Neutrophil (primary cell): Measurements from ENCODE around the gene HIP1.

ENCODE experiments used
- H3K27ac ChIP-seq: fragments of 200-600 bp; sonication (generic); 2 replicates; pipeline ENCODE4 v1.5.1; 2016; ENCODE audit warnings: mild to moderate bottlenecking, moderate library complexity
- H3K27me3 ChIP-seq: fragments of 200-600 bp; sonication (generic); 2 replicates; pipeline ENCODE4 v1.6.0; 2016; ENCODE audit warnings: mild to moderate bottlenecking
- H3K36me3 ChIP-seq: fragments of 200-600 bp; sonication (generic); 2 replicates; pipeline ENCODE4 v1.5.1; 2017
- H3K4me1 ChIP-seq, 2 experiments: fragments of 200-600 bp in 1 of 2; sonication (generic) in 1 of 2; 1 replicate in 1 of 2; 2 replicates in 1 of 2; pipeline versions ENCODE4 v1.5.1 to v1.6.1; 2013 to 2016; ENCODE audit warnings: low read depth in 1 of 2, low read length in 1 of 2, mild to moderate bottlenecking in 1 of 2, moderate library complexity in 1 of 2; ENCODE audit not compliant: control insufficient read depth in 1 of 2, insufficient read depth in 1 of 2
- H3K4me3 ChIP-seq, 2 experiments: fragments of 200-600 bp in 1 of 2; sonication (generic) in 1 of 2; 1 replicate in 1 of 2; 2 replicates in 1 of 2; pipeline ENCODE4 v1.5.1; 2013 to 2016; ENCODE audit warnings: low read depth in 1 of 2, low read length in 1 of 2, mild to moderate bottlenecking in 1 of 2, moderate library complexity in 1 of 2
- H3K9me3 ChIP-seq: fragments of 200-600 bp; sonication (generic); 2 replicates; pipeline ENCODE4 v1.5.1; 2016
- TF ChIP-seq, protein P1 (sequence below): fragments of 200-600 bp; sonication (generic); IDR thresholded peaks from 2 replicates; pipeline ENCODE4 v1.5.1; 2016; ENCODE audit warnings: antibody characterized with exemption

The HIP1 gene

DNA sequence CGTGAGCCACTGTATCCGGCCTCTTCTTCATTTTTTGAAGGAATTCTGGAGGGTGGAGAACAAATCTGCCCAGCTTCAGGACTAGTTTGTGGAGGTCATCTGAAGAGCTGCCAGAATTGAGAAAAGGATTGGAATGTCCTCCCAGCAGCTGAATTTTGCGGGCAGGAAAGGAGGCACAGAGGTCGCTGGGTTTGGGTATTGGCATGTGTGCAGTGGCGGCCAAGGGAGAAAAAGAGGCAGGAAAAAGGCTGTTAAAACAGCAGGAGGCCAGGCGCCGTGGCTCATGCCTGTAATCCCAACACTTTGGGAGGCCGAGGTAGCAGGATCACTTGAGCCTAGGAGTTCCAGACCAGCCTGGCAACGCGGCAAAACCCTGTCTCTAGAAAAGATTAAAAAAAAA, 80.4 kb downstream of the HIP1 start:
- TF ChIP-seq, protein P1, sequence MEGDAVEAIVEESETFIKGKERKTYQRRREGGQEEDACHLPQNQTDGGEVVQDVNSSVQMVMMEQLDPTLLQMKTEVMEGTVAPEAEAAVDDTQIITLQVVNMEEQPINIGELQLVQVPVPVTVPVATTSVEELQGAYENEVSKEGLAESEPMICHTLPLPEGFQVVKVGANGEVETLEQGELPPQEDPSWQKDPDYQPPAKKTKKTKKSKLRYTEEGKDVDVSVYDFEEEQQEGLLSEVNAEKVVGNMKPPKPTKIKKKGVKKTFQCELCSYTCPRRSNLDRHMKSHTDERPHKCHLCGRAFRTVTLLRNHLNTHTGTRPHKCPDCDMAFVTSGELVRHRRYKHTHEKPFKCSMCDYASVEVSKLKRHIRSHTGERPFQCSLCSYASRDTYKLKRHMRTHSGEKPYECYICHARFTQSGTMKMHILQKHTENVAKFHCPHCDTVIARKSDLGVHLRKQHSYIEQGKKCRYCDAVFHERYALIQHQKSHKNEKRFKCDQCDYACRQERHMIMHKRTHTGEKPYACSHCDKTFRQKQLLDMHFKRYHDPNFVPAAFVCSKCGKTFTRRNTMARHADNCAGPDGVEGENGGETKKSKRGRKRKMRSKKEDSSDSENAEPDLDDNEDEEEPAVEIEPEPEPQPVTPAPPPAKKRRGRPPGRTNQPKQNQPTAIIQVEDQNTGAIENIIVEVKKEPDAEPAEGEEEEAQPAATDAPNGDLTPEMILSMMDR = no peak
- no peaks in the 10 kb centered on the region for H3K27me3 ChIP-seq
- H3K4me3 ChIP-seq = no peak overlapping the region
- no peak overlapping the region for H3K27ac ChIP-seq
- no peaks in the 10 kb centered on the region for H3K4me1 ChIP-seq
- no peaks in the 10 kb centered on the region for H3K36me3 ChIP-seq
- no peaks in the 10 kb centered on the region for H3K9me3 ChIP-seq

DNA sequence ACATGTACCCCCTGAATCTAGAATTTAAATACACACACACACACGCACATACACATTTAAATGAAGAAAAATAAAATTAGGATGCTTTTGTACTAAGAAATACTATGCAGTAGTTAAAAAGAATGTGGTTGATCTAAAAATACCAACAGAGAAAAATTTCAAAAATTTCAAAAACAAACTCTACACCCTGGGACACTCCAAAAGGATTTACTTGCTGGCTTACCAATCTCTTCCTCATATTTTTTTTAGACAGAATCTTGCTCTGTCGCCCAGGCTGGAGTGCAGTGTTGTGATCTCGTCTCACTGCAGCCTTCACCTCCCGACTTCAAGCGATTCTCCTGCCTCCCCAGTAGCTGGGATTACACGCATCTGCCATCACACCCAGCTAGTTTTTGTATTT, 80.9 kb downstream of the HIP1 start:
- no peak overlapping the region for H3K4me3 ChIP-seq
- no peaks in the 10 kb centered on the region for H3K36me3 ChIP-seq
- H3K27me3 ChIP-seq = no peaks in the 10 kb centered on the region
- TF ChIP-seq, protein P1 = no peak
- no peak overlapping the region for H3K27ac ChIP-seq
- H3K4me1 ChIP-seq = no peaks in the 10 kb centered on the region
- no peaks in the 10 kb centered on the region for H3K9me3 ChIP-seq

DNA sequence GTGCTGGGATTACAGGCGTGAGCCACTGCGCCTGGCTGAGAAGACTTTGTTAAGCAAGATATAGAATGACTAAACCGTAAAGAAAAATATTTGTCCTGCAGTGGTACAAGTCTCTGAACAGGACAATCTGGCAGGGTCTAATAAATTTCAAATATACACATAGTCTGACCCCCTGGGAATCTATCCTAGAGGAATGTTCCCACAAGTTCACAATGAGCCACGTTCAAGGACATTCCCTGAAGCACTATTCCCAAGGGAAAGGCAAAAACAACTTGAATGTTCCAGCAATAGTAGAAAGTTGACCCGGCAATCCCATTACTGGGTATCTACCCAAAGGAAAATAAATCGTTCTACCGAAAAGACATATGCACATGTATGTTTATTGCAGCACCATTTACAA, 82.0 kb downstream of the HIP1 start:
- H3K4me1 ChIP-seq = no peaks in the 10 kb centered on the region
- H3K27me3 ChIP-seq = no peaks in the 10 kb centered on the region
- TF ChIP-seq, protein P1 = no peak
- no peaks in the 10 kb centered on the region for H3K36me3 ChIP-seq
- H3K4me3 ChIP-seq = no peak overlapping the region
- H3K27ac ChIP-seq = no peak overlapping the region
- no peaks in the 10 kb centered on the region for H3K9me3 ChIP-seq

DNA sequence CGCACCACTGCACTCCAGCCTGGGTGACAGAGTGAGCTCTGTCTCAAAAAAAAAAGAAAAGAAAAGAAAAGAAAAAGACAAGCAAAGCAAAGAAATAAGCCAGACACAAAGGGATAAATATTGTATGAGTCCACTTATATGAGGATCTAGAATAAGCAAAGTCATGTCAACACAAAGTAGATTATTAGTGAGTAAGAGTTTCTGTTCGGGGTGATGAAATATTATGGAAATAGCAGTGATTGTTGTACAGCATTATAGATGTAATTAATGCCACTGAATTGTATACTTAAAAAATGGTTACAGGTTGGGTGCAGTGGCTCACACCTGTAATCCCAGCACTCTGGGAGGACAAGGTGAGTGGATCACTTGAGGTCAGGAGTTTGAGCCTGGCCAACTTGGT, 83.2 kb downstream of the HIP1 start:
- no peaks in the 10 kb centered on the region for H3K36me3 ChIP-seq
- TF ChIP-seq, protein P1 = no peak
- no peaks in the 10 kb centered on the region for H3K4me1 ChIP-seq
- H3K27me3 ChIP-seq = peaks cover 2% of the 10 kb centered on the region
- no peak overlapping the region for H3K27ac ChIP-seq
- no peak overlapping the region for H3K4me3 ChIP-seq
- no peaks in the 10 kb centered on the region for H3K9me3 ChIP-seq

DNA sequence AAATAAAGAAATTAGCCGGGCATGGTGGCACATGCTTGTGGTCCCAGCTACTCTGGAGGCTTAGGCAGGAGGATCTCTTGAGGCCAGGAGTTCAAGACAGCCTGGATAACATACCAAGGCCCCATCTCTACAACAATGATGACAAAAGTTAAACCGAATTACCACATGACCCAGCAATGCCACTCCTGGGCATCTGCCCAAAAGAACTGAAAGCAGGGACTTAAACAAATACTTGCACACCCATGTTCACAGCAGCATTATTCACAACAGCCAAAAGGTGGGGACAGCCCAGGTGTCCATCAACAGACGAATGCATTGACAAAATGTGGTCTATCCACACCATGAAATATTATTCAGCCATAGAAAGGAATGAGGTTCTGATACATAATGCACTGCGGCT, 83.9 kb downstream of the HIP1 start:
- no peaks in the 10 kb centered on the region for H3K4me1 ChIP-seq
- H3K27me3 ChIP-seq = peaks cover 4% of the 10 kb centered on the region
- TF ChIP-seq, protein P1 = no peak
- no peak overlapping the region for H3K4me3 ChIP-seq
- no peaks in the 10 kb centered on the region for H3K9me3 ChIP-seq
- no peak overlapping the region for H3K27ac ChIP-seq
- H3K36me3 ChIP-seq = no peaks in the 10 kb centered on the region

DNA sequence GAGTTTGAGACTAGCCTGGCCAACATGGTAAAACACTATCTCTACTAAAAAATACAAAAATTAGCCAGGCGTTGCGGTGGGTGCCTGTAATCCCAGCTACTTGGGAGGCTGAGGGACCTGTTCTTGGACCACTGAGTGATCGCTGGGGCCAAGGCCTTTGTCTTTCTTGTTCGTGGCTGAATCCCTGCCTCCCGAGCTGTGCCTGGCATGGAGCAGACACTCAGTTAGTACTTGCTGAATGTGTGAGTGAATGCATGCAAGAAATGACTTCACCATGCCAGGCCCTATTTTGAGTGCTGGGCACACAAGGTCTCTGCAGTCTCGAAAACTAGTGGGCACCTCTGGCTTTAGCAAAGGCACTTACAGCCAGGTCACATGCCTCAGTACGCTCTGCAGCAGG, 85.1 kb downstream of the HIP1 start:
- Histone ChIP-seq H3K4me3 (no peak overlapping the region), H3K27ac (no peak overlapping the region), H3K4me1 (no peaks in the 10 kb centered on the region), H3K27me3 (peaks cover 4% of the 10 kb centered on the region), H3K9me3 (no peaks in the 10 kb centered on the region), H3K36me3 (no peaks in the 10 kb centered on the region)
- TF ChIP-seq, protein P1 = no peak
